Muscle of back (tissue), 11 donors: ENCODE data around the gene CSTB. TPM values are rescaled to one million over a fixed set of nuclear protein-coding genes. Genes with fewer than 3 reads are reported as not detected.

Source experiments
- DNase-seq, 3 donors: peaks; one replicate each; pipeline versions ENCODE4 v3.0.0 to v3.0.0-alpha.2; 2013
- polyA plus RNA-seq, 10 donors: library from polyadenylated mRNA; unstranded; fragments of 120-200 nt; gene quantifications; one replicate each; pipeline ENCODE4 v1.2.1, GENCODE V29; 2013; ENCODE audit not compliant: insufficient read length in 10 of 10

CSTB gene
- polyA plus RNA-seq, 10 donors: 17.1 to 31.2 (median 21.2) TPM

DNA sequence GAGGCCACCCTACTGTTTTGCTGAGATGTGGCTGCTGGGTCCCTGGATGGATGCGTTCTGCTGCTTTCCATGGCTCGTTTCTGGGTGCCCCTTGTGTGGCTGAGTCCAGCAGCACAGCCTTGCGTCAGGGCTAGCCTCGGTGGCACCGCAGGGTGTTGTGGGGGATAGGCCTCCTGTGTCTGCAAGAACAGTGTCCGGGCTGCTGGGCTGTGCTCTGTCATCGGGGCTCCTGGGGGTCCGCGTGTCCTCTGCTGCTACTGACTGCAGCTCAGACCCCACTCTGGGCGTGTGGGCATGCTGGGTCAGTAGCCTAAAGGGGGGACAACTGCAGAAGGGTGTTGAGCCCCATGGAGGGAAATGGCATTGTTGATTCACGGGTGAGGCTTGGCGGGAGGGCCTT lies 18.2 kb upstream of the CSTB start:
- no peak for DNase-seq

DNA sequence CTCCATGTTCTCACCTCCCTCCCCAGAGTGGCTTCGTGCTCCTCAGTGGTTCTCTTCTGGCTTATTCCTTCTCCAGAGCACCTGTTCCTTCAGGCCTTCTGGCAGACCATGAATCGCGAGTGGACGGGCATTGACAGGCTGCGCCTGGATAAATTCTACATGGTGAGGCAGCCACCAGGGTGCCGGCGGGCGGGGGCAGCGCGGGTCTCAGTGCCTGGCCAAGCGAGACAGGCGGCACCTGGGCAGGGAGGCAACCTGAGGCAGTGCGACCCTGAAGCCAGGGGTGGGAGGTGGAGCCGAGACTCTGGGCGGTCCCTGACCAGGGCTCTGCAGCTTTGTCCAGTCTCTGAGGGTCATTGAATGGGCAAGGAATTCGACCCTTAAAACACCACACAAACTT lies 17.1 kb upstream of the CSTB start:
- DNase-seq: no peak

DNA sequence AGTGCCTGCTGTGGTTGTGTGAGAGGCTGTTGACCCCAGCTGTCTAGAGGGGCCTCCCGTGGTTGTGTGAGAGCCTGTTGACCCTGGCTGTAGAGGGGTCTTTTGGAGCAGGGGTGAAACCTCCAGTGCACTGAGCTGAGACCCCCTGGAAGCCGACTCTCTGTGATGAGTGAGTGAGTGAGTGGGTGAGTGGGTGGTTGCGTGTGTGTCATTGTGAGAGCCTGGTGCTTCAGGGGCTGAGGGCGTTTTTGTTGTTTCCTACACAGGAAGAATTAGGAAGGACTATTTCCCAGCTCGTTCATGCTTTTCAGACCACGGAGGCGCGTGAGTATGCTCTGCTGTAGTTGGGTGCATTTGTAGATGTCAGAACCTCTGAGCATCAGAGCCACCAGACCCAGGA lies 16.3 kb upstream of the CSTB start:
- no peak for DNase-seq

DNA sequence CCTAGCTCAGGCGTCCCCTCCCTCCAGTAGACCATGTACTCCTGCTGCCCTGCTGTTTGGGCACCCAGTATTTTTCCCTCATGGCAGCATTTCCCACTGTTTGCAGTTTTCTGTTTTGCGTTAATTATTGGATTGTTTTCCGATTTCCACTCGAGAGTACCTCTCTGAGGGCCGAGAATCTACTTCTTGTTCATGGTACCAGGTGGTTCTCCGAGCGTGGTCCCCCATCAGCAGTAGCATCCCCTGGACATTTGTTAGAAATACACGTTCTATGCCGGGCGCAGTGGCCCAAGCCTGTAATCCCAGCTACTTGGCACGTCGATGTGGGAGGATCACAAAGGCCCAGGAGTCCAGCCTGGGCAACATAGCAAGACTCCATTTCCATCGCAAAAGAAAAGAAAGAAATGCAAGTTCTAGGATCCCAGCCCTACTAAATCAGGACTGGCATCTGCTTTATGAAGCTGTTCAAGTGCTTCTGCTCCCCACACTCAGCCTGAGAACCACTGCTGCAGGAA lies 14.0 kb upstream of the CSTB start:
- DNase-seq: peak in 1 of 3 donors; percentile 32

DNA sequence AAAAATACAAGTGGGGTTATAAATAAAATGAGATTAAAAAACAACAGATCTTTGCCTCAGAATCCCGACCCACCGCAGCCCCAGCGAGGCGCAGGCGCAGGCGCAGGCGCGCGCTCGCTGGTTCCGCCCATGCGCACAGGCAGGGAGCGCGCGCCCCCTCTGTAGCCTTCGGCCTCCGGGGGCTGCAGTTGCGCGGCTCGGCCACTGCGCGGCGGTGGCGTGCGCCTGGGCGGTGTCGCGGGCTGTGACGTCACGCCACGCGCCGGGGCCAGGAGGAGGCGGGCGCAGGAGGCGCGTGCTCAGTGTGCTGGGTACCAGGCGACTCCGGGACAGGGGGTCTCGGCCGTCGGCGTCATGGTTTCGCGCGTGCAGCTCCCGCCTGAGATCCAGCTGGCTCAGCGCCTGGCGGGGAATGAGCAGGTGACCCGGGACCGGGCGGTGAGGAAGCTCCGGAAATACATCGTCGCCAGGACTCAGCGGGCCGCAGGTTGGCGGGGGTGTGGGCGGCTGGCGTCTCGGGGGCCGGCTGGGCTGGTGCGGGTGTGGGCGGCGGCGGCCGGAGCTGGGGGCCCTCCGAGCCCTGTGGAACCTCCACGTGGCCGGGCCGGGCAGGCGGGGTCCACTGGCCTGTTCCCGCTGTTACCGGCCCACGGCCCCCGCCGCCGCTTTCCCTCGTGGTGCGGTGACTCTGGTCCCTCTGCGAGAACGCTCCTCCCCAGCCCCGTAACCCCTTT lies 13.3 kb upstream of the CSTB start, which contains the start of gene RRP1:
Gene RRP1 (plus strand): TSS at position 302 of the 734 bp plus-strand sequence. CDS start 53 bp downstream, at position 355.
- peak; percentile 92 to 98 (median 97) for DNase-seq

DNA sequence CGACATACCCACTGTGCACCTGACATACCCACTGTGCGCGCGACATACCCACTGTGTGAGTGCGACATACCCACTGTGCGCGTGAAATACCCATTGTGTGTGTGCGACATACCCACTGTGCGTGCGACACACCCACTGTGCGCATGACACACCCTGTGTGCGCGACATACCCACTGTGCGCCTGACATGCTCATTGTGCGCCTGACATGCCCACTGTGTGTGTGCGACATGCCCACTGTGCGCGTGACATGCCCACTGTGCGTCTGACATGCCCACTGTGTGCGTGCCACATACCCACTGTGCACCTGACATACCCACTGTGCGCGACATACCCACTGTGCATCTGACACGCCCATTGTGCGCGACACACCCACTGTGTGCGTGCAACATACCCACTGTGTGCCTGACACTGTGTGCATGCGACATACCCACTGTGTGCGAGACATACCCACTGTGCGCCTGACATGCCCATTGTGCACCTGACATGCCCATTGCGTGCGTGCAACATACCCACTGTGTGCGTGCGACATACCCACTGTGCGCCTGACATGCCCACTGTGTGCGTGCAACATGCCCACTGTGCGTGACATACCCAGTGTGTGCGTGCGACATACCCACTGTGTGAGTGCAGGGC lies 10.8 kb upstream of the CSTB start:
- DNase-seq: no peak

DNA sequence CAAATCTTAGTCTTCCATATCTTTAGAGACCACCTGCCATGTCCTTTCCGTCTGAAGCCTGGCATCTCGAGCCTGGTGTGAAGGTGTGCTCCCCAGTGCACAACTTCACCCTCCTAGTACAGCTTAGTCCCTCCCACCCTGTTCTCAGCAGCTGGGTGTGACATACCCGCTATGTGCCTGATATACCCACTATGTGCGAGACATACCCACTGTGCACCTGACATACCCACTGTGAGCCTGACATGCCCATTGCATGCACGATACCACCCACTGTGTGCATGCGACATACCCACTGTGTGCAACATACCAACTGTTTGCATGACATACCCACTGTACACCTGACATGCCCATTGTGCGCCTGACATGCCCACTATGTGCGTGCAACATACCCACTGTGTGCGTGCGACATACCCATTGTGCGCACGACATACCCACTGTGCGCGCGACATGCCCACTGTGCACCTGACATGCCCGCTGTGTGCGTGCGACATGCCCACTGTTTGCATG lies 10.2 kb upstream of the CSTB start:
- no peak for DNase-seq

DNA sequence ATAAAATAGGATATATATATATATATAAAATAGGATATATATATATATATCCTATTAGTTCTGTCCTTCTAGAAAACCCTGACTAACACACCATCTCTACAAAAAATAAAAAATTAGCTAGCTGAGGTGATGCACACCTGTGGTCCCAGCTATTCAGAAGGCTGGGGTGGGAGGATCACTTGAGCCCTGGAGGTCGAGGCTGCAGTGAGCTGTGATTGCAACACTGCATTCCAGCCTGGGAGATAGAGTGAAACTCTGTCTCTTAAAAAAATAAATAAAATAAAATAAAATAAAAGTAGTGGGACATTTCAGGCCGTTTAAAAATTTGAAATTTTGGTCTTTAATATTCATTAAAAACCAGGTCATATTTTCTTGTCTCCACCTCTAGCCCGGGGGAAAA lies 9.0 kb upstream of the CSTB start:
- no peak for DNase-seq

DNA sequence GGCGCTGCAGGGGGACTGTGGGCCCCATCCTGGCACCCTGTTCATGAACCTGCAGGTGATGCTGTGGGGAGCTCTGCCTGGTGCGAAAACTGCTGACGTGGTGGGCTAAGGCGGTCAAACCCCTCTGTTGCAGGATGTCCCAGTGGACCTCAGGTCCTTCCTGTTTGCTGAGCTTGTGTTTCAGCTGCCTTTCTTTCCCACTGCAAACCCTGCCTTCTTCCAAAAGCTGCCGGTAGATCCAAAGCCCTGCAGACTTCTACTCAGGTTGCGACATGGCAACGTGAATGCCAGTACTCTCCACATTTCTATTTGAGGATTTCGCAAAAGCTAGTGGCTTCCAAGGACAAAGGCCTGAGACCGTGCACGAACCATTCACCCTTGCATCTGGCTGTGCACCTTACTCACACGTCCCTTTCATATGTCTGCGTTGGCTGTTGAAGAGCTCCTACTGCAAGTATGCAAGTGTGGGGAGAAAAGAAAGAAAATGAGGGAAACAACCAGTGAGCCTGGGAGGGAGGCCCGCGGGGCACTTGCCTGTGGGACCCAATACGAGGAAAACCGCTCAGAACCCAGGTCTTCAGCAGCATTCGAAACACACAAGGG lies 7.1 kb upstream of the CSTB start:
- DNase-seq: no peak

DNA sequence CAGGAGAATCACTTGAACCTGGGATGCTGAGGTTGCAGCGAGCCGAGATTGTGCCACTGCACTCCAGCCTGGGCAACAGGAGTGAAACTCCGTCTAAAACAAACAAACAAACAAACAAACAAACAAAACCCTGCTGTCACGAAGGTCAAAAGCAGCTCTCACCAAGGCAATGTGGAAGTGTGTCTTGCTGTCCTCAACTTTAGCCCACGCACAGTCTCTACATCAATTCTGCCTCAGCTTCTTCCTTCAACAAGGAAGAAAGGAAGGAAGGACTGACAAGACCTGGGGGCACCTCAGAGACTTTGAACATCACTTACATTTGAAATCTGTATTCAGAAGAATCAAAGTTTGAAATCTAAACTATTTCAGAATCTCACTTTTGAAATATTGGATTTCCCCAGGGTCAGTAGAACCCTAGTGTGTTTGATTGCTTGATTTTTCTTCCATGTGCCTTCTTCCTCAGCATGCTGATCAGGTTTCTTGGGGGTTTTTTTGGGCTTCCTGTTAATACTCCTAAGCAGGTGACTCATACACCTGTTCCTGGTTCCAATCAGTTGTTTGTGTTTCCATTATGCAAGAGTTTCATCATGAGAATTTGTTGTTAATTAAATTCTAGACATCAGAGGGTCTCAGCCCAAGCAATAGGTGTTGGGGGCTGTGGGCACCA lies 6.5 kb upstream of the CSTB start:
- DNase-seq: no peak

DNA sequence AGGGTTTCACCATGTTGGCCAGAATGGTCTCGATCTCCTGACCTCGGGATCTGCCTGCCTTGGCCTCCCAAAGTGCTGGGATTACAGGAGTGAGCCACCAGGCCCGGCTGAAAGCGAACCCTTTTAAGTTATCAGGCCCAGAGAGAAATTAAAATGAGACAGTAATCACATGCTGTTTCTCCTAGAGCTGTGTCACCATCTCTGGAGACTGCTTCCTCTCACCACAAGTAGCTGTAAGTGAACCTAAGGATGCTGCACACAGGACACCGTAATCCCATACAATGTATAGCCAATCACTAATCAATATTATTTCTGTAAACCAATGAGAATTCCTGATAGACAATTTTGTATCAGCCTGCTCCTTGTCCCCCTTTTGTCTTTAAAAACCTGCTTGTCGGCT lies 5.7 kb upstream of the CSTB start:
- DNase-seq: no peak

DNA sequence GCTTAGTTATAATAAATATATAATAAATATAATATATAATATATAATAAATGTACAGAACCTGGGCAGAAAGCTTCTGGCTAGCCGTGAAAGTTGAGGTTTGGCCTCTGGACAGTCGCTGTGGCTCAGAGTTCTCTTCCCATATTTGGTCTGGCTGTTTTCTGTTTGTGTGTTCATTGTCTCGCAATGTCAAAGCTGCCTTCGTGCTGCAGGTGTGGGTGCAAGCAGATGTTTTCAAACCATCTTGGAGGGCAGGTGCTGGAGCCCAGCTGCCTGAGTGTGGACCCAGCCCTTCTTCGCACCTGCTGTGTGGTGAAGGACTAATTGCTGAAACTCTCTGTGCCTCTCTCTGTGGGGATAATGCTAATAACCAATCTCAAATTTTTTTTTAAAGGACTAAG lies 3.6 kb upstream of the CSTB start:
- no peak for DNase-seq

DNA sequence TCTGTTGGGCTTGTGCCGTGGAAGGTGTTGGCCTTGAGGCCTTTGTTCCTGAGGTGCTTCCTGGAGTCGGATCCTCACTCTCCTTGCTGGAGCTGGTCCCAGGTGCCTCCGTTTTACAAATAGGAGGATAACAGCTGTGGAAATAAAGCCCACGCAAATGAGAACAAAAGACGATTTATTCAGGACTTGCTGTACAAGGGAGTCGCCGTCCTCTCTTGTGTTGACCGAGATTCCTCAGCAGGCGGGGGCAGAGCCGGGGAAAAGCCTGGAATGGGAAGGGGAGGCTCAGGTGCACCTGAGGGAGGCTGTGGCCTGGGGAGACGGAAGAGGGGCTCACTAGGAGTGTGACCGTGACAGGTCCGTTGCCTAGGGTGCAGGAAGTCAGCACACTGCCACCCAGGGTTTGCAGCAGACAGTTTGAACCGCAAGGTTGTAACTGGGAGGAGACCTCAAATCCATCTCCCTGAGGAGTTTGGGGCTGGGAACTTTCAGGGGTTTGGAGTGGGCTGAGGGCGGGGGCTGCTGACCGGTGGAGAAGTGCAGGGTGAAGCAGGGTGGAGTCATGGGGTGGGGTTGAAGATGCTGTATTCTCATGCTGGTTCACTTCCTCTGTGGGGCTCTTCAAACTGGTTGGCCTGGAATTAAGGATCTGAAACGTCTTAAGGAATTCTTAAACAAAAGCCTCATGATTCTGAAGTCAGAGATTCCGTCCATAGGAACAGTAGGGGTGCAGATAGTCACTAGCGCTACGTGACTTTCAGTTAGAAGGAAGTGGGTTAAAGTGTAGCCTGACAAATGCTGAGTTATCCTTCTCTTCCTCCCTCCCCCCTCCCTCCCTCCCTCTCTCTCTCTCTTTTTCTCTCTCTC lies 2.6 kb upstream of the CSTB start:
- no peak for DNase-seq

DNA sequence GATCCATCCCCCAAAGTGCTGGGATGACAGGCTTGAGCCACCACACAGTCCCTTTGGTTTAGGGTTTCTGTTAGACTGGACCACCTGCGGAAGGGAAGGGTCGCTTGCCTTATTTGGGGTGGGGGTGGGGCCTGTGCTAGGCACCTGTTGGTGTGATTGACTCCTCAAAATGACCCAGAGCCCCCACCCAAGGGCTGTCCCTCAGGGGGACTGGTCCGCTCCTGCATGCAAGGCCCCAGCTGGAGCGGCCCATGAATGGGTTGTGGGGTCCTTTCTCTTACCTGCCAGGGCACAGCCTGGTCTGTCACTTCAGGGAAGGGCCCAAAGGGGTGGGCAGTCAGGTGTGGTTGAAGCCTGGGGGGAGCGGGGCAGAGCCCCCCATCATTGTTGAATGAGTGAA lies 1.8 kb upstream of the CSTB start:
- no peak for DNase-seq

DNA sequence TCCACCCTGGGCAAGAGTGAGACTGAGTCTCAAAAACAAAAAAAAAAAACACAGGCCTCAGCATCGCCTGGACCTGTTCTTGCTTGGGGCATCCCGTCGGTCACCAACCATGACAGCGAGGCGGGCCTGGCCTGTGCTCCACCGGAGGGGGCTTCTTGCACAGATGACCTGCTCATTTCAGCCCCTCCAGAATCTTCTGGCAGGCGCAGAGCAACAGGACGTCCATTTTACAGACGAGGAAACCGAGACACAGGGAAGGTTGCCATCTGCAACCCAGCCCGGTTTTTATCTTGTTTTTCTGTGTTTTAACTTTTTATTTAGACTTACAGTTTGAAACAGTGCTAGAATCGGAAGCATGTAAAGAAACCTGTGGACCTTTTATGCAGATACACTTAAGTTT lies 918 bp downstream of the CSTB start:
- DNase-seq: no peak

DNA sequence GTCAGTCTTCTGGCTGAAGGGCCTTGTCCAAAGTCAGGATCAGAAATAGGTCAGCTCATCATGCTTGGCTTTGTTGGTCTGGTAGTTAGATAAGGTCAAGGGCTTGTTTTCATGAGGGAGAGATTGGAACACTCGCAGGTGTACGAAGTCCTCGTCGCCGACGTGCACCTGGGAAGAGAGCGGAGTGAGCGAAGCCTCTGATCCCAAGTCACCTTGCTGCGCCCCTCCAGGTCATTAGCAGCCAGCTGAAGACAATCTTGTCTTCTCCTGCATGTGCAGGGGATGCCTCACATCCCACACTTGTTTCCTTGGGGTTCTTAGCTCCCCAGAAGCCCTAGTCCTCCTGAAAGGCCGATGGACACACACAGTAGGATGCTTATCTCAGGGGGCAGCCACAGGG lies 1.9 kb downstream of the CSTB start:
- no peak for DNase-seq

DNA sequence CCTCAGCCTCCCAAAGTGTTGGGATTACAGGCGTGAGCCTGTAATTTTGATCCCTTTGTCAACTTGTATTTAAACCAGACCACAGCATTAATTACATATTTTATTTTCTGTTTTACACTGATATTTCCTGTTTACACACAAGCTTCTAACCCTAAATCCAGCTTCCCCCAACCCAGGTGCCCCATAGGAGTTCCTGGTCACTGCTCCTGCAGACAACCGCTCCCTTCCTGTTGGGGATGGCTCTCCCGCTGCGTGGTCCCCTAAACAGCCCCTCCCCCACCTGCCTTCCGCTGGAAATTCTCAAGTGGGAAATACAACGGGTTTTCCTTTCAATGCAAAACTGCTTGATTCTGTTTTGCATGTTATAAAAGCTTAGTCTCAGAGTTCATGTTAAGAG lies 3.7 kb downstream of the CSTB start:
- DNase-seq: no peak

DNA sequence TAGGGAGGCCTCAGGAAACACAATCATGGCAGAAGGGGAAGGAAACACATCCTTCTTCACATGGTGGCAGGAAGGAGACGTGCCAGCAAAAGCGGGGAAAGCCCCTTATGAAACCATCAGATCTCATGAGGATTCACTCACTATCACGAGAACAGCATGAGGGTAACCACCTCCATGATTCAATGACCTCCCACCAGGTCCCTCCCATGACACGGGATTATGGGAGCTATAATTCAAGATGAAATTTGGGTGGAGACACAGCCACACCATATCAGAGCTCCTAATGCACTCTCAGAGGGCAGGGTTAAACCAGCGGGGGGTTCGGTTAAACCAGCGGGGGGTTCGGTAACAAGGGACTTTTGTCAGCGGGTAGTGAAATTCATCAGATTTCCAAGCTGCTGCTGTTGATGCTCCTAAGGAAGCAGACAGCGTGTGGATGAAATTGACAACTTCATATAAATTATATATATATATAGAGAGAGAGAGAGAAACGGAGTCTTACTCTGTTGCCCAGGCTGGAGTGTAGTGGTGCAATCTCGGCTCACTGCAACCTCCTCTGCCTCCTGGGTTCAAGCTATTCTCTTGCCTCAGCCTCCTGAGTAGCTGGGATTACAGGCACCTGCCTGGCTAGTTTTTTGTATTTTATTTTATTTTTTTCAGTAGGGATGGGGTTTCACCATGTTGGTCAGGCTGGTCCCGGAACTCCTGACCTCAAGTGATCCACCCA lies 4.2 kb downstream of the CSTB start:
- DNase-seq: no peak

DNA sequence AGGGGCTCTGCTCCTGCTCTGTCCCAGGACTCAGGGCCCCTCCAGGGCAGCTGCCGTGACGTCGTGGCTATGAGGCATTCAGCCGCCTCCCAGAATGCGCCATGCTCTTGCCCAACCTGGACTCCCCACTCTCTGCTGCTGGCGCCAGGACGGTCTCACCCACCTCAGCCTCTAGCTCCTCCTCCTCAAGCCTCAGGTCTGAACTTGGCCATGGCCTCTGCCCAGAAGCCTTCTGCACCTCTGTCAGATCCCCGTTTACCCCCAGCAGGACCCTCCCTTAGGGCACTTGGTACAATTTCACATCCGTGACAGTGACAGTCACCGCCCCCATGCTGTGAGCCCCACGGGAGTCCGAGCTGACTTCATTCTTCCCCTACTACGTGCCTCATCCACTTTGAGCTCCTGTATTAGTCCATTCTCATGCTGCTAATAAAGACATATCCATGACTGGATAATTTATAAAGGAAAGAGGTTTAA lies 4.9 kb downstream of the CSTB start:
- DNase-seq: no peak

DNA sequence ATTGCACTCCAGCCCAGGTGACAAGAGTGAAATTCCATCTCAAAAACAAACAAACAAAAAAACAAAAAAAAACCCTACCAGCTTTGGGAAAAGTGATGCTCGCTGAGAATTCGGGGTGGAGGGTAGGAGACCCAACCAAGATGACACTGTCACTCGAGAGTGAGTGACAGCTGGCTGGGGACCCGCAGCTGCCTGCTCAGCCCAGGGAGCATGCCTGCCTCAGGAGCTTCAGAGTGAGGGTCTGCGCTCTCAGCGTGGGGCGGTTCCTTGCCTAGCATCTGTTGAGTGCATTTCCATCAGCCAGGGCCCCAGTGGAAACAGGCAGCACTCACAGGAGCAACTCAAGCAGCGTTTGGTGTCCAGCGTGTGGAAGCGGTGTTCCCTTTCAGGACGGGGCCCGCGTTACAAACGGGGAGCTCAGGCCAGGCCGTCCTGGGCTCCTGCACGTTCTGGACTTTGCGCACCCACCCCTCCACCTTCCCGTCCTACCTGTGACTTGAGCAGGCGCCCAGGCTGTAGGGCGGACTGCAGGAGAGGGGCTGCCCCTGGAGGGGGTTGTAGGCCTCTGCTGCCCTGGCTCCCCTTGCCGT lies 5.9 kb downstream of the CSTB start:
- DNase-seq: no peak
